Measurements from ENCODE around the gene GCA. TPM values are rescaled to one million over a fixed set of nuclear protein-coding genes. Genes with fewer than 3 reads are reported as not detected.
A peak's percentile ranks its signal among the peaks of the same experiment; 100 is the strongest.

Gene GCA, protein sequence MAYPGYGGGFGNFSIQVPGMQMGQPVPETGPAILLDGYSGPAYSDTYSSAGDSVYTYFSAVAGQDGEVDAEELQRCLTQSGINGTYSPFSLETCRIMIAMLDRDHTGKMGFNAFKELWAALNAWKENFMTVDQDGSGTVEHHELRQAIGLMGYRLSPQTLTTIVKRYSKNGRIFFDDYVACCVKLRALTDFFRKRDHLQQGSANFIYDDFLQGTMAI
- 92.6 and 113 TPM in 2 replicates for total RNA-seq
- long read RNA-seq, transcript GCA-210 (7 exons, 1,808 nt) = minor isoform, 39 of 635 reads
- long read RNA-seq, transcript GCA-204 (8 exons, 1,992 nt) = major isoform, 537 of 635 reads
- long read RNA-seq, transcript GCA-201 (8 exons, 1,694 nt) = minor isoform, 5 of 635 reads
- long read RNA-seq, partial matches to known transcripts = 18 of 635 reads
- long read RNA-seq, other reads (novel, unspliced or antisense) = 34 of 635 reads

- TF ChIP-seq CTCF (IDR thresholded peaks at IDR 0.05; ENCODE audit: unreplicated experiment) = peak; percentile 12
- H3K4me3 Mint-ChIP-seq (ENCODE audit: low read depth) = peak within 1 kb of the TSS; percentile 97
- peak; percentile 98 for DNase-seq (ENCODE audit: low spot score, unreplicated experiment)
- H3K36me3 Mint-ChIP-seq (ENCODE audit: insufficient read depth) = no peaks in the 10 kb centered on the region
- no peaks in the 10 kb centered on the region for H3K9me3 Mint-ChIP-seq (ENCODE audit: low read depth)
- H3K4me1 Mint-ChIP-seq (ENCODE audit: low read depth) = peaks cover 13% of the 10 kb centered on the region
- H3K27me3 Mint-ChIP-seq = peaks cover 12% of the 10 kb centered on the region
- peak within 1 kb of the TSS; percentile 99 for H3K27ac Mint-ChIP-seq
Measured at GRCh38 chr2:162343824-162344616, at the start of gene GCA. TSS of gene GCA (plus strand) at chr2:162344132. CDS start at chr2:162344249, 117 bp downstream.

- Mint-ChIP-seq H3K4me1 (ENCODE audit: low read depth) (no peaks in the 10 kb centered on the region), H3K27ac (no peak overlapping the region), H3K36me3 (ENCODE audit: insufficient read depth) (no peaks in the 10 kb centered on the region), H3K9me3 (ENCODE audit: low read depth) (no peaks in the 10 kb centered on the region), H3K27me3 (peaks cover 3% of the 10 kb centered on the region), H3K4me3 (ENCODE audit: low read depth) (no peak overlapping the region)
- no peak for DNase-seq (ENCODE audit: low spot score, unreplicated experiment)
- TF ChIP-seq CTCF (IDR thresholded peaks at IDR 0.05; ENCODE audit: unreplicated experiment) = no peak
Measured at GRCh38 chr2:162295009-162295408, 48.9 kb upstream of the GCA start.

- peak; percentile 48 for DNase-seq (ENCODE audit: low spot score, unreplicated experiment)
- peak; percentile 92 for TF ChIP-seq CTCF (IDR thresholded peaks at IDR 0.05; ENCODE audit: unreplicated experiment)
- no peaks in the 10 kb centered on the region for H3K4me1 Mint-ChIP-seq (ENCODE audit: low read depth)
- no peak overlapping the region for H3K4me3 Mint-ChIP-seq (ENCODE audit: low read depth)
- peaks cover 3% of the 10 kb centered on the region for H3K27me3 Mint-ChIP-seq
- H3K36me3 Mint-ChIP-seq (ENCODE audit: insufficient read depth) = no peaks in the 10 kb centered on the region
- no peak overlapping the region for H3K27ac Mint-ChIP-seq
- no peaks in the 10 kb centered on the region for H3K9me3 Mint-ChIP-seq (ENCODE audit: low read depth)
Measured at GRCh38 chr2:162297925-162298552, 45.9 kb upstream of the GCA start.

GRCh38 chr2:162298669-162299335 is 45.1 kb upstream of the GCA start:
- Mint-ChIP-seq H3K9me3 (ENCODE audit: low read depth) (no peaks in the 10 kb centered on the region), H3K27me3 (peaks cover 3% of the 10 kb centered on the region), H3K4me1 (ENCODE audit: low read depth) (no peaks in the 10 kb centered on the region), H3K27ac (no peak overlapping the region), H3K4me3 (ENCODE audit: low read depth) (no peak overlapping the region), H3K36me3 (ENCODE audit: insufficient read depth) (no peaks in the 10 kb centered on the region)
- DNase-seq (ENCODE audit: low spot score, unreplicated experiment) = no peak
- no peak for TF ChIP-seq CTCF (IDR thresholded peaks at IDR 0.05; ENCODE audit: unreplicated experiment)

All from progenitor cell of endocrine pancreas (in vitro differentiated cells).